HG02973 (cell line): Measurements from ENCODE around the gene MFN2.
A peak's percentile ranks its signal among the peaks of the same experiment; 100 is the strongest.

ENCODE experiments used
- ATAC-seq: cut with Tn5 transposase; IDR thresholded peaks from one replicate; pipeline ENCODE4 v1.9.1; 2021; ENCODE audit warnings: moderate library complexity; ENCODE audit not compliant: unreplicated experiment

The MFN2 gene

GRCh38 chr1:12046749-12047119, 66.5 kb downstream of the MFN2 start:
- no peak for ATAC-seq

DNA sequence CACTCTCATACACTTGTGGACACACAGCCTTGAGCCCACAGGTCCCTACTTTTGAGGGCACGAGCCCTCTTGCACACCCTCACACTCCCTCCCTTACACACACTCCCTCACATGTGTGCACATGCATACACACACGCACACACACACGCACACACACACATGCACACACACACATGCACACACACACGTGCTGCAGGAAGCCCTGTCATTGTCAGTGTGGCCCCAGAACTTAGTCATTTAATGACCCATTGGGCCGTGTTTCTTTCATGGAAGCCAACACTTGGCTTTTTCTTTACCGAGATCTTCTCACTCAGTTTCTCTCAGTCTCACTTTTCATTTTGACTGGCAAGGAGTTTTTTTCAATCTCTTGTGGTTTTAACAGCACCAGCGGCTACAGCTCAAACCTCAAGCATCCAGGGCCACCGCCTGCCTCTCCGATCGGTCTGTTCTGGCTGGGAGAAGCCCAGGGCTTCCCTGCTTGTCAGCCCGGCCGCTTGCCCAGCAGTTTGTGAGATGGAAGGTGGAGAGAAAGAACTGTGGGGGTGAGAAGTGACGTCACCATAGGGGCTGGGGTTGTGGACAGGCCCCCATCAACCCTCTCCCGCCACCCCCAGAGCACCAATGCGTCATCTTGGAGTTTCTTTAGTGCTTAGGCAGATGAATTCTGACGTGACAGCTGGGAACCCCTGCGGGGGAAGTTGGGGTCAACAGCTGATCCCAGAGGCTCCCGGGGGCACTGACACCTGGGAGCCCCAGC, 67.1 kb downstream of the MFN2 start:
- peak; percentile 44 for ATAC-seq

- no peak for ATAC-seq
These were observed 68.1 kb downstream of the MFN2 start for GRCh38 chr1:12048372-12048771.

GRCh38 chr1:12049616-12050015, 69.4 kb downstream of the MFN2 start:
- ATAC-seq, result no peak

- no peak for ATAC-seq
These were observed 71.1 kb downstream of the MFN2 start for GRCh38 chr1:12051361-12051760.

DNA sequence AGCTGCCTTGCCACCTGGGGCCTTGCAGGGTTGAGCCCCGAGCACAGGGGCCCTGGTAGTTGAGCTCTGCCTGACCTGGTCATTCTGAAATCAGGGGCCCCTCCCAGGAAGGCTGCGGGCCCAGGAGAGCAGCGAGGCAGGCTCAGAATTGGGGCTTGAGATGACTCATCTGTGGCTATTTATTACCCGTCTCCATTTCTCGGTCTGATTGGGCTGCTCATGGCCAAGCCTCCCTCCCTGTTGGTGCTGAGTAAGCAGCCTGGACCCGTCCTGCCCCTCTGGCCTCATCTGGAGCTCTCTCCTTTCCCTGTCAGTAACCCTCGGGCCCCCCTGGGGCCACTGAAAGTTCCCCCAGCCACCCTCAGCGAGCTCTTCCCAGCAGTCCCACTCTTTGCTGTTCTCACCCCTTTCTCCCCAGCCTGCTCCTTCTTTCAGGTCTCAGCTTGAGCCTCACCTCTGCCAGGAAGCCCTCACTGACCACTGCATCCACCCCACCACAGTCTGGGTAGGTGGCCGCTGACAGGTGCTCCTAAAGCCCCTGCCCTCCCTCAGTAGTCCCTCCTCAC, 71.8 kb downstream of the MFN2 start:
- peak; percentile 49 for ATAC-seq

DNA sequence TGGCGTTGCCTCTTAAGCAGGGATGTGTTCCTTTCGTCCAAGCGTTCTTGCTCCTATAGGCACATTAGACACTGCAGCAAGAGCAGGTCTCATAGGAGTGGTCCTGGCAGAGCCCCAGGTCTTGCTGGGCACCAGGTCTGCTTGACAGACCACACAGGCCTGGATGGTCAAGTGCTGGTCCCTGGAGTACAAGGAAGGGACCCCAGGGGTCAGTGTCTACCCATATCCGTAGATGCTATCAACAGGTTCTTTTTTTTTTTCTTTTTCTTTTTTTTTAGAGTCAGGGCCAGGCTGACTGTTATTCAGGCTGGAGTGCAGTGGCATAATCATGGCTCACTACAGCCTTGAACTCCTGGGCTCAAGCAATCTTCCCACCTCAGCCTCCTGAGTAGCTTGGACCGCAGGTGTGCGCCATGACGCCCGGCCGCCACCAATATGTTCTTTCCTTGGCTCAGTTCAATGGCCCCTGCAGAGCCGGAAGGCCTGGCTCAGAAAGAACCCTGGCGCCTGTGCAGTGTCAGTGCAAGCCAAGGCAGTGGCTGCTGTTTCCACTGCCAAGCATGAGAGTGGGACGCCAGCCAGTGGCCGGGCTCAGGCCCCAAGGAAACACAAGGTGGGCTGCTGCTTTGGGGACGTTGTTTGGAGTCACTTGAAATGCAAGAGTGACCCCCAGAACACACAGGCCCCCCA, 72.9 kb downstream of the MFN2 start:
- no peak for ATAC-seq

DNA sequence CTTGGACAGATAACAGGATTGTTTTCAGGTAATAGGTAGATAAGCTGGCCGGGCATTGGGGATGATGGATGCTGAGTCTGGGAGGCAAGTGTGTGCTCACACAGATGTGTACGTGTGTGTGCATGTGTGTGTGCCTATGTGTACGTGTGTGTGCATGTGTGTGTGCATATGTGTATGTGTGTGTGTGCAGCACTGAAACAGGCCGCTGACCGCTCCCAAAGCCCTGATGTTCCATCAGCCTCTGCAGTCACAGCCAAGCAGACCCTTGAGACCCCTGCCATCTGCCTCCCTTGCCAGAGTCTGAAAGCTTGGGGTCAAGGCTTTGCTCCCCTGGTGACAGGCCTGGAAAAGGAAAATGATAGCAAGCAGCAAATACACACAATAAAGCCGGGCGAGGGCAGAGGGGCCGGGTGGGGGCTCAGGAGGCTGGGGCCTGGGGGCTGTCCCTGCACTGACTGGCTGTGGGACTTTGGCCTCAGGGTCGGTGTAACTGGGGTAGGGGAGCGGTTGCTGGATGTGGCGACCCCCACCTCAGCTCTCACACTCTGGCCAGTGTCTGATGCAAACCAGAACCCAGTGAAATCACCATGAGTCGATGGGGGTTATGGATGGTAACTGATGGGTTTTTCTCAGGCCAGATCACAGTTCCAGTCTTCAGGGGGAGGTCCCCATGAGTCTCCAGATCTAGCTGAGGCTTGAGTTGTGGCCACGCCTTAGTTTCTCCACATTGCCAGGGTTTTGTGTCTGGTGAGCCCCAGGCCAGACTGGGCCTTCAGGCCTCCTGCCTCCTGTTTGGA, 73.7 kb downstream of the MFN2 start:
- no peak for ATAC-seq

DNA sequence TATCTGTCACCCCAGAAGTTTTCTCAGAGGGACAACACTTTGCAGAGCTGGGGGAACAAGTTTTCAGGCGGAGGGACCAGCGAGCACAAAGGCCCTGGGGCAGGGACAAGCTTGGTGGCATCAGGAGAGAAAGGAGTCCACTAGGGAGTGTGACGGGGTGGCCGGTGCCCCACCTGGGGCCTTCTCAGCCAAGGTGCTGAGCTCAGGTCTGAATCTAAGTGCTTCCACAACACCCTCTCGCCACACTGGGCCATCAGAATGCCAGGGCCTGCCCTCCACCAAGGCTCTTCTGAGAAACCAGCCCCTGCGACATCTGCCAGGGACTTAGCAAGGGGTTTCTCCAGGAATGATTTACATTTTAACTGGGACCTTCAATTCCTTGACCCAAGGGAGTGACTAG, 75.0 kb downstream of the MFN2 start:
- no peak for ATAC-seq

DNA sequence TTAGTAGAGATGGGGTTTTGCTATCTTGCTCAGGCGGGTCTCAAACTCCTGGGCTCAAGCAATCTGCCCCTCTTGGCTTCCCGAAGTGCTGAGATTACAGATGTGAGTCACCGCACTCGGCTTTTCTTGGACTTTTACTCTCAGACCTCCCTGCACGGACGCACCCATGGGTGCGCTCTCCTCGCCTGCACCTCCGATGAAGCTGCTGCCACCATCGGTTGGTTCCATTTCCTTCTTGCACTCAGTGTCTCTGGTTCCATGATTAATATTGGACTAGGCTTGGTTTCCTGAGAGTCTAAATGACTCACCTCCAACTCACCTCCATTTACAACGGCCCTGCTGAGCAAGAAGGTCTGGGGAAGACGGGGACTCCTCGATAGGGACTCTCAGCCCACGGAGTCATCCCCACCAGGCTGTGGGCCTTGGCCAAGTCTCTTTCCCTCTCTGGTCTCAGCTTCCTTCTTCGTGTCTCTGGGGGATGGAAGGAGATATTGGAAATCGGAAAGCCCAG, 76.1 kb downstream of the MFN2 start:
- ATAC-seq, result no peak

DNA sequence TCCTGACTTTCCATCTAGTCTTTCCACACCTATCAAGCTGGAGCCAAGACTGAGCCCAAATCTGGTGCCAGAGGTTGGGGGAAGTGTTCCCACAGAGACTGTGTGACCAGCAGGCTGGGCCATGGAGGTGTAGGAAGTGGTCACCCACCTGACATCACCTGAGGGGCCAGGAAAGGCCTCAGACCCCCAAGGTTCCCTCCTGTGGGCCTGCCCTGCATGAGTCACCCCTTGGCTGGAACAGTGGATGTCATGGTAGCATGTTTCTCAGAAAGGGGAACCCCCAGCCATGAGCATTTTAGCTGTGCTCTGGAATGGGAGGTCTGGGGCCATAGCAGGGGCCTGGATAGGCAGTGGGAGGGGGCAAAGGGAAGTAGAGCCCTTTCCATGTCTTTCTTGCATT, 77.1 kb downstream of the MFN2 start:
- no peak for ATAC-seq

DNA sequence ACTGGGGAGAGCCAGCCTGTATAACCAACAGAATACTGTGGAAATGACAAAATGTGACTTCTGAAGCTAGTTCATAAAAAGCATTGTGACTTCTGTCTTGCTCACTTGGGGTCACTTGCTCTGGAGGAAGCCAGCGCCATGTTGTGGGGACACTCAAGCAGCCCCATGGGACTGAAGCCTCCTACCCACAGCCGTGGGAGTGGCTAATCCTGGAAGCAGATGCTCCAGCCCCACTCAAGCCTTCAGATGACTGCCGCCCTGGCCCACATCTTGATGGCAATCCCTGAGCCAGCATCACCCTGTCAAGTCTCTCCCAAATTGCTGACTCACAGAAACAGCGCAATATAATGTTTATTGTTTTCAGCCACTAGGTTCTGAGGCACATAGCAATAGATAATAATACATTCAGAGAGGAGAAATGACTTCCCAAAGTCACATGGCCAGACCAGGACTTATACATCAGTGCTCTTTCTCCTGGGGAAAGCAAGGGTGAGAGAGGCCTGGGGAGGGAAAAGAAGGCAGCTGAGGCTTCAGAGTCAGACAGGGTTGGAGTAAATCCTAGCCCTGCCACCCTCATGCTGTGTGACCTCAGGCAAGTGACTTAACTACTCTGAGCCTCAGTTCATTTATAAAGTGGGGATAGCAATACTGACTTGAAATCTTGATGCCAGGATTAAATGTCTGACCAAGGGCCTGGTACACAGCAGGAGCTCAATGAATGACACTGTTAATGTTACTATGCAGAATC, 77.9 kb downstream of the MFN2 start:
- ATAC-seq, result no peak

DNA sequence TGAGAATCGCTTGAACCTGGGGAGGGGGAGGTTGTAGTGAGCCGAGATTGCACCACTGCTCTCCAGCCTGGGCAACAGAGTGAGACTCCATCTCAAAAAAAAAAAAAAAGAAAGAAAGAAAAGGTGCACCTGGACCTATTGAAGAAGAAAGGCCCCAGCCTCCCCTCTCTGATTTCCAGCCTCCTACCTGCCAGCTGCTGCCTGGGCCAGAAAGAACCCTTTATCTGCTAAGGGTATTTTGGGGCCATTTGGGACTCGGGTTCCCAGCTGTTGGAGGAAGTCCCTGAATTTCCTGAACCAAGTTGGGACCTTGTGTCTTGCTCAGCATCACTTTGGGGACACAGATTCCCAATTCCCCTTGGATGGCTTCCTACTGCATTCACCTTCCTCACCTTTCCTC, 79.0 kb downstream of the MFN2 start:
- no peak for ATAC-seq

- ATAC-seq, result no peak
These were observed 79.6 kb downstream of the MFN2 start for GRCh38 chr1:12059722-12060464.

GRCh38 chr1:12060500-12060899, 80.3 kb downstream of the MFN2 start:
- ATAC-seq, result no peak
